SKM-1 (cell line): ENCODE measurements around the gene HDAC4.
A peak's percentile ranks its signal among the peaks of the same experiment; 100 is the strongest.
"Not testable (repeated sequence)": the region's sequence is repeated elsewhere in the genome, so short reads cannot be mapped to it uniquely, and the experiment has no call there.

Experiments
- DNase-seq: peaks from one replicate; lab custom pipeline; 2025; ENCODE audit not compliant: unreplicated experiment; lab: John Stamatoyannopoulos, UW

HDAC4 gene

DNA sequence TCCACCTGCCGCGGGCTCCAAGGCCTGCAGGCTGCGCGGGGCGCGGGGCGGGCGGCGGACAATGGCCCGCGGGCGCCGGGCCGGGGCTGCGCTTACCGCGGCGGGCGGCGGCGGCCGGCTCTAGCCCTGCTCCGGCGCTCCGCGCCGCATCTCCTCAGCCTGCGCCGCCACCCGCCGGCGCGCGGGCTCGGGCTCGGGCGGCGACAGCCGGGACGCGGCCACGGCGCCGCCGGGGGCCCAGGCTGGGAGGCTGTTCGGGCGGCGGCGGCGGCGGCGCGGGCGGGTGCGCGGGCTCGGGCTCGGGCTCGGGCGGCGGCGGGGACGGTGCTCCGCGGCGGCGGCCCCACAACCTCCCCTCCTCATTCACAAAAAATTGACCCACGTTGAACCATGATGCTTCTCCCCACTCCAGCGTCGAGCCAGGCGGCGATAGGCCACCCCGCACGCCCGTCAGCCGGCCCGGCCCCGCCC is at the start of gene HDAC4:
HDAC4 (minus strand) TSS at position 425 of the 471 bp plus-strand sequence. CDS start 48,321 bp downstream, outside the sequence.
- no peak for DNase-seq

GRCh38 chr2:239449468-239449867 is 48.6 kb upstream of the HDAC4 start:
- DNase-seq, result not testable (repeated sequence)

GRCh38 chr2:239445771-239446524 is 45.1 kb upstream of the HDAC4 start:
- DNase-seq, result no peak

- peak; percentile 49 for DNase-seq
Observed at GRCh38 chr2:239444626-239445577, 44.1 kb upstream of the HDAC4 start.

DNA sequence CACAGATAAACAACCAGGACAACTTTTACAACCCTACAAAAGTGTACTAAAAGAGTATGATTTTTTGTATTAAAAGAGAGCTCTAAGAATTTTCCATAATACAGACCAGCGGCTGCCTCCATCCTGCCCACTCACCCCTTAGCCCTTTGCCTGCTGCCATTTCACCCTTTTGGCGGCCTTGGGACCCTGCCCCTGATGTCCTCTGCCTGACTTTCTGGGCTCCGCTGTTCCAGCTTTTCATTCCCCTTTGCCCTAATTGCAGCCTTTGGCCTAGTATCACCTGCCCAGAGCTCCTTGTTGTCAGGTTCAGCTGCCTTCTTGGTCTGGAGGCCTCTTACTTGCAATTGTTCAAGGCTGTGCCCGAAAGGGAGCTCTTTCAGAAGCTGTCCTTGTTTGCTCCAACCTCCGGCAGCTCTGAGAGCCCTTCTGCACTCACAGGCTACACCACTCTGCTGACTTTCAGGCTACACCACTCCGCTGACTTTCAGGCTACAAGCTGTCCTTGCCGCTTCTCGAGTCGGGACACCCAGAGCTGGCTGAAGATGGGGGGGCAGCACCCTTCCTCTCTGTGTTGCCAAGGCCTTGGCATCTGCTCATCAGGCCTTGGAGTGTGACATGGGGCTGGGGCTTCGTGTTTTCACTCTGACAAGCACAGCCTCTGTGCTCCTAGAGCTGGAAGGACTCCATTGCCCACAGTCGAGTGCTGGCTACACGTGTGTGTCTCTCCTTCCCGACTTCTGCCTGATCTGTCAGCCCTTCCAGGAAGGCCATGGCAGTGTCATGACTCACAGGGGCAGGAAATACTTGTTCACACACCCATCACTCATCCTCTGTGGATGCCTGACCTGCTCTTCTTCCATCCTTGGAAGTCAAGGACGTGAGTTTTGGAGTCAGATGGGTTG is 43.1 kb upstream of the HDAC4 start:
- DNase-seq, result no peak

DNA sequence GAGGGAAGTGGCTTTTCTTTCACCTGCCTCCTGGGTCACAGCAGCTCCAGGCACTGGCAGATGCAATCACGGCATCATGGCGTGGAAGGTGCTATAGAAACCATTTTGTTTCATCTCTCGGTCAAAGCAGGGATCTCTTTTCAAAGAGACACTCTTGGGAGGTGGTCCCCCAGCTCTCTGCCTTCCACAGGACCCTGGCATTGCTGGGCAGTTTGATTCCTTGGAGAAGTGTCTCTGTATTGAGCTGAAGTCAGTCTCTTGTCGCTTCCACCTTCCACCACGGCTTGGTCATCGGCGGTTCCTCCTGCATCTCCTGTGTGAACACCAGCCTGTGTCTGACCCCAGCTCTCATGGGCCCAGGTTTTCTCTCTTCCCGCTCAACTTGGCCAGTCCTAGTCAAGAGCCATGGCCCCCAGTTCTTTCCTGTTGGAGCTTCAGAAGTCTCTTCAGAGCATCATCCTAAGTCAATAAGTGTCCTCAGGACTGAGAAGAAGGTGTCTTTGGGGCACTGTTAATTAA is 42.3 kb upstream of the HDAC4 start:
- DNase-seq, result no peak

- DNase-seq, result no peak
Observed at GRCh38 chr2:239442192-239442591, 41.4 kb upstream of the HDAC4 start.

DNA sequence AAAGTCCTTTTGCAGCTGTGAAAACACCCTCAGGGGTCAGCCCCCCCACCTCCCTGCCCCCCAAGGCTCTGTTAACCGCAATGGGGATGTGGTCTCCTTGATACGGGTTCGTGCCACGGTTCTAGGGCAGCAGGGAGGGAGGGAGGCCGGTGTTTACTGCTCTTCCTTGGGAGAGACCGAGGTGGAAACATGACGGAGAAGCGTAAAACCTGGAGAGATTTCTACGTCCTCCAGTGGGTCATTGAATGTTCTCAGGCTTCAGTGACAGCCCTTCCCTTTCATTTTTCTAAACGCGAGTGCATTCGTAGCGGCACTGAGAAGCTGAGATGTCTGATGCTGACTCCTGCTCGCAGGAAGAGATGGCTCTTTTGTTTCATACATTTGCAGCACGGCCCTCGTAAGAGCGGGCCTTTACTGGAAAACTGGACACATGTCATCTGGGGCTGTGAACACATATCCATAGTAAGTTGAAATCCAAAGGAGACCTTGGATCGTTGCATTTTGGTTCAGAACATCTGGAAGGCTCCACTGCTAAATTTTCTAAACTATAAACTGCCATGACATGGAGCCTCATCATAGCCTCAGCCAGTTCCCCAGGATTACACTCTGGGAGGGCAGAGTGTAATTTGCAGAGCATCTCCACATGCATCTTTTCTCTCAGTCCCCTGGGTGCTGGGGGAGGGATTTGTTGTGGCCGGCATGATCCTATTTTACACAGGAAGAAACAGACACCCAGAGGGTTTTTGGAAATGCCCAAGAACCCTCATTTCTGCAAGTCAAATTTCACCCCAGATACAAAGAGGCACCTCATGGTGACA is 40.6 kb upstream of the HDAC4 start:
- no peak for DNase-seq

DNA sequence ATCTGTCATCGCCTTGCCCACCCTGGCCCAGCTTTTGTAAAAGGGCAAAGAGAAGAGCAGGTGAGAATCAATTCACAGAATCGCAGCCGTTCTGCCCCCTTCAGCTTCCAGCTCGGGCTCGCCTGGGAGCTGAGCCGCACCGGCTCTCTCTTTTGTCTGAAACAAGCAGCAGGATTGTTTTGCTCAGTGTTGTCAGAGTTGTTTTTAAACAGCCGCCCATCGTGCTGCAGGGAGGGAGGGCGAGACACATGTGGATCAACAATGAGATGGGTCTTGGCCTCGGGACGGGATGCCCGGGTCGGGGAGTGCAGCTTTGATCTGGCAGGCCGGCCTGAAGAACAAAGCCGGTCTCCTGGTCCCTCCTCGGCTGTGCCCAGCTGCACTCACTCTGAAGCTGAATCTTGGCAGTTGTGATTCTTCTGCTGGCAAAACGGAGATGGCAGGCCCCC is 39.7 kb upstream of the HDAC4 start:
- DNase-seq, result no peak

DNA sequence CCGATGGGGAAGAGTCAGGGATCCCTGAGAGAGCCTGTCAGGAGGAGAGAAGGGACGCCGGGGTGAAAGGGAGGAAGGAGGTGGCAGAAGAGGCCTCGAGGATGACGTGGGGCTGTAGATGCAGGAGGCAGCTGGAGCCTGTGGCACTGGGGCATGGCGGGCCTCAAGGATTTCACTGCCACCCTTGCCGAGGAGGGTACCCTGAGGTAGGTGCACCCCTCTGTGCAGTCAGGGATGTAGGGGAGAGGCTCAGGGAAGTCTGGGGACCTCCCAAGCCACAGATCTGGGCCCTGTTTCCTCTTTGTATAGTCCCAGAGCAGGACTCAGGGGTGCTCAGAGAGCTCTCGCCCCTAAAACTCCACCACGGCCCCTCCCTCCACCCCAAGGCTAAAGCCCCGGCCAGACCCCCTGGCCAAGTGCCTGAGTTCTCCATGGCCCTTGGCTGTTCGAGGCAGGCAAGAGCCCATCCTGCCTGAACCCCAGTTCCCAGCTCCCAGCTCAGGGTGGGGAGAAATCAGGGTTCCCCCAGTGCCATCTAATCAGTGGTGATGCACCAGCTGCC is 39.0 kb upstream of the HDAC4 start:
- DNase-seq, result no peak

GRCh38 chr2:239438995-239439753 is 38.4 kb upstream of the HDAC4 start:
- no peak for DNase-seq

DNA sequence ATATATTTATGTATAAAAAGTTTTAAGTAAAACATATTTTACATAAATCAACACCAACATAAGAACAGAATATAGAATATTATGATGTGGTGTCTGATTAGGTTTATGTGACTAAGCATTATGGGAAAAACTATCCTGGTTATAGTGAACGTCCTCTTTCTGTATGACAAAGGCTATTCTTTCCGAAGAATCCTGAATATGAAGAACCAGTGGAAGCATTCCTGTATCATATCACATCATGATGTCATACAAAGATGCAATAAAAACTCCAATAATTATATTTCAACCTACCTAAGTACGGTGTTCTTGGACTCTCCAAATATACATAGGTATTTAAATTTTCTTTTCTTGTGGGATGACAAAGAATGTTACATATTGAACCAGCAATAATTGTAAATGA is 37.5 kb upstream of the HDAC4 start:
- no peak for DNase-seq

DNA sequence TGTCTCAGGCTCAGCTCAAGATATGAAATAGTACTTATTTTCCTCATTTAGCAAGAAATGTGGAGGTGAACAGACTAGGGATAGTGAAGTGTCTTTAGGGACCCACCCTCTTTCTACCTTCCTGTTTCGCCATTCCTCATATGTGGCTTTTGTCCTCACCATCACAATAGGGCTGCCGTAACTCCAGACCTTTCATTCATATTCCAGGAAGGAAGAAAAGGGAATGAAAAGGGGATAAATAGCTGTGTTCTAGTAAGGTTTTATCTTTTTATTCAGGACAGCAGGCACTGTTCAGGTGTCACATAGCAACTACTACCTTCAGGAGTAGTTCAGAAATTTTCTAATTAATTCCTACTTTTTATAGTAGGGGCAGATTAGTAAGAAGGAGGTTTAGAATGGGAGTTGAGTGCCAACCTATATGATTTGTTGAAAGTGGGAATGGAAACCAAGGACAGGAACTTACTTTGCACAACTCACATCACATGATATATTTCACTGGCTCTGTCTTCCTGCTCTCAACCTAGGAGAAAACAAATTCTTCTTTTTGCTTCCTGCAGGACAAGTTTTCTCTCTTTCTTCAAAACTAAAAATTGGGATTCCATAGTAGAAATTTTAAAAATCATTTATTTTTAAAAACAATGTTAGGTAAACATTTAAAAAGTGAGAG is 36.0 kb upstream of the HDAC4 start:
- DNase-seq, result no peak

DNA sequence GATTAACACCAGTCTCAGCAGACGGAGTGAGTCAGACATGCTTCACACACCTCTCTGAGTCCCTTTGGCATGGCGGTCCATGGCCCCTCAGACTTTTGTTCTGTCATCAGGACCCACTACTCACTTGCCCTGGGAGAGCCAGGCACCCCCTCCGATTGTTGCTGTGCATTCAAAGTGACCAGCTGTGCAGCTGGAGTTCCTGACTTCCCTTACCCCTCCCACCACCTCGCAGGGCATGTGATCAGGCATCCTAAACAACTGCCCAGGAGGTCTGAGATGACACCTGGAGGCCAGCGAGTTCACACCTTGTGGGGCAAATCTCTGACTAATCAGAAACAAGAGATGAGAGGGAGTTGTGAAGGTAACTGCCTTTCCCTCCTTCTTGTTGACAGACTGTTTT is 35.3 kb upstream of the HDAC4 start:
- DNase-seq, result no peak

DNA sequence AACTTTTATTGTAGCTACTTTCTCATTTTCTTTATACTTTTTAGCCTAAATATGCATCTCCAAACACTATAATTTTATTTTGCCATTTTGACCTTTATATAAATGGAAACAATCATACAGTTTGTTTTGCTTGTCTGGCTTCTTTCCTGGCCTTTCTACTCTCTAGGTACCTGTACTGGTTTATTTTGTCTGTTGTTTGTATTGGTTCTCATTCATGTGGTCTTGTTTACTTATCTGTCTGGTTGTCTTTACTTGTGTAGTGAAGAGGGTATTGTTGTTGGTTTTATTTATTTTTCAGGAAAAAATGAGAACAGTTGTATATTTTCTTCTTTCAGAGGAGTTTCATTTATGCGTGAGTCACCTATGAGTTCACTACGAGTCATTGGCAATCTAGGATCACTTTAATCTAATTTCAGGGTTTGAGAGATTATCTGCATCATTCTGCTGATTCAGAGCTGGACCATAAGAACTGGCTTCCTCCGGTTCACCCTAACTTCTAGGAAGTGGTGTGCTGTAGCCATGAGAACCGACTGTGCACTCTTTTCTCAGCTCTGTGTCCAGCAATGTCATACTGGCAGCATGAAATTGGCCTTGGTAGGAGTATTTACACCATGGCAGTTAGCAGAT is 33.1 kb upstream of the HDAC4 start:
- no peak for DNase-seq

DNA sequence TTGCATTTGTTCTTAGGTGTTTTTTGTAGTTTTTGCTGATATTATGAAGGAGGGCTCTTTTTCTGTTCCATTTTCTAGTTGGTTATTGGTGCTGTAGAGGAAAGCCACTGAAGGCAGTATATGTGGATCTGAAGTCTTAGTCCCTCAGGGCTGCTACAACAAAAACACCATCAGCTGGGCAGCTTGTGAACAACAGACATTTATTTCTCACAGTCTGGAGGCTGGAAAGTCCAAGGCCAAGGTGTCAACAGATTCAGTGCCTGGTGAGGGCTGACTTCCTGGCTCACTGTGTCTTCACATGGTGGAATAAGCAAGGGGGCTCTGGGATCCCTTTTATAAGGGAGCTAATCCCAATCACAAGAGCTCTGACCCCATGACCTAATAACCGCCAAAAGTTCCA is 31.4 kb upstream of the HDAC4 start:
- no peak for DNase-seq

DNA sequence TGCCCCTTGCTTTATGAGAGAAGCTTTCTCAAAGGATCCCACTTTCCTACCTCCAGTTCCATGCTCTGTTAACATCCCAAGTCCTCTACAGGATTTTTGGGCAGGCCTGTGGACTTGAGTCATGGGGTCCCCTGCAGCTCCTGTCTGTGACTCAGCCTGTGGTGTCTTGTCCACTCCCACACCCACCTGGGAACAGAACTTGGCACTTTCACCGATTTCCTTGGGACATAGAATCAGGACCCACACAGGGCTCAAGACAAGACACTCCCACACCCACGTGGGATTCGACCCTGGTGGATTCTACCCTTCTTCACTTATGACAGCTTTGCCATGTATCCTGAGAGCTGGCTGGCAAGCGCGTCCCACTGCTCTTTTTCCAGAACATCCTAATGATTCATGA is 30.7 kb upstream of the HDAC4 start:
- DNase-seq, result no peak
